Stomach smooth muscle (tissue), 2 donors: Measurements from ENCODE around the gene RGR.

Experiments
- H3K27ac ChIP-seq: one replicate; pipeline ENCODE4 v1.7.0; 2013; ENCODE audit warnings: mild to moderate bottlenecking, low read length, inconsistent platforms
- H3K27me3 ChIP-seq, 2 donors: one replicate each; pipeline ENCODE4 v1.7.0; 2013; ENCODE audit warnings: low read length in 2 of 2; ENCODE audit not compliant: insufficient read depth in 2 of 2, control insufficient read depth in 1 of 2
- H3K36me3 ChIP-seq, 2 donors: one replicate each; pipeline ENCODE4 v1.7.0; 2013; ENCODE audit warnings: low read length in 2 of 2; ENCODE audit not compliant: control insufficient read depth in 2 of 2, insufficient read depth in 2 of 2
- H3K4me1 ChIP-seq: one replicate; pipeline ENCODE4 v1.7.0; 2013; ENCODE audit warnings: low read length; ENCODE audit not compliant: control insufficient read depth, insufficient read depth
- H3K4me3 ChIP-seq, 2 donors: one replicate each; pipeline ENCODE4 v1.7.0; 2013; ENCODE audit warnings: low read length in 2 of 2
- H3K9ac ChIP-seq, 2 donors: one replicate each; pipeline ENCODE4 v1.7.0; 2013; ENCODE audit warnings: low read length in 2 of 2, mild to moderate bottlenecking in 1 of 2
- H3K9me3 ChIP-seq, 2 donors: one replicate each; pipeline ENCODE4 v1.7.0; 2013; ENCODE audit warnings: low read length in 2 of 2; ENCODE audit not compliant: control insufficient read depth in 2 of 2
- donor health status: healthy.
- donor health status: Pancreatic carcinoma.

RGR gene

GRCh38 chr10:84204610-84205009 lies 40.2 kb upstream of the RGR start:
- no peak overlapping the region for H3K9ac ChIP-seq
- no peaks in the 10 kb centered on the region for H3K9me3 ChIP-seq
- no peaks in the 10 kb centered on the region for H3K4me1 ChIP-seq
- no peaks in the 10 kb centered on the region for H3K36me3 ChIP-seq
- no peak overlapping the region for H3K4me3 ChIP-seq
- peaks cover 3 to 12% of the 10 kb centered on the region in 2 donors for H3K27me3 ChIP-seq
- H3K27ac ChIP-seq = no peak overlapping the region

- Histone ChIP-seq H3K27ac (no peak overlapping the region), H3K9me3 (no peaks in the 10 kb centered on the region), H3K4me1 (no peaks in the 10 kb centered on the region), H3K36me3 (no peaks in the 10 kb centered on the region), H3K27me3 (peaks cover 3 to 12% of the 10 kb centered on the region in 2 donors), H3K4me3 (no peak overlapping the region), H3K9ac (no peak overlapping the region)
Measured at GRCh38 chr10:84205049-84205852, 39.6 kb upstream of the RGR start.

GRCh38 chr10:84205853-84206525 lies 38.9 kb upstream of the RGR start:
- H3K4me3 ChIP-seq = no peak overlapping the region
- H3K9me3 ChIP-seq = no peaks in the 10 kb centered on the region
- H3K9ac ChIP-seq = no peak overlapping the region
- no peaks in the 10 kb centered on the region for H3K36me3 ChIP-seq
- no peak overlapping the region for H3K27ac ChIP-seq
- no peaks in the 10 kb centered on the region for H3K4me1 ChIP-seq
- H3K27me3 ChIP-seq = peaks cover 3 to 12% of the 10 kb centered on the region in 2 donors

GRCh38 chr10:84208023-84208422 lies 36.8 kb upstream of the RGR start:
- Histone ChIP-seq H3K36me3 (no peaks in the 10 kb centered on the region), H3K4me1 (no peaks in the 10 kb centered on the region), H3K9ac (no peak overlapping the region), H3K4me3 (no peak overlapping the region), H3K9me3 (no peaks in the 10 kb centered on the region), H3K27me3 (peaks cover 3 to 11% of the 10 kb centered on the region in 2 donors), H3K27ac (no peak overlapping the region)

- no peaks in the 10 kb centered on the region for H3K9me3 ChIP-seq
- H3K4me3 ChIP-seq = no peak overlapping the region
- H3K27me3 ChIP-seq = peaks cover 3 to 14% of the 10 kb centered on the region in 2 donors
- H3K9ac ChIP-seq = no peak overlapping the region
- H3K36me3 ChIP-seq = no peaks in the 10 kb centered on the region
- no peak overlapping the region for H3K27ac ChIP-seq
- H3K4me1 ChIP-seq = no peaks in the 10 kb centered on the region
Measured at GRCh38 chr10:84211566-84211965, 33.3 kb upstream of the RGR start.

GRCh38 chr10:84212014-84212413 lies 32.8 kb upstream of the RGR start:
- Histone ChIP-seq H3K27ac (no peak overlapping the region), H3K36me3 (no peaks in the 10 kb centered on the region), H3K27me3 (peaks cover 0 to 11% of the 10 kb centered on the region in 2 donors), H3K9me3 (no peaks in the 10 kb centered on the region), H3K4me1 (no peaks in the 10 kb centered on the region), H3K9ac (no peak overlapping the region), H3K4me3 (no peak overlapping the region)

GRCh38 chr10:84213076-84213475 lies 31.8 kb upstream of the RGR start:
- no peaks in the 10 kb centered on the region for H3K4me1 ChIP-seq
- H3K9me3 ChIP-seq = no peaks in the 10 kb centered on the region
- no peak overlapping the region for H3K4me3 ChIP-seq
- H3K27me3 ChIP-seq = peaks cover 0 to 9% of the 10 kb centered on the region in 2 donors
- no peak overlapping the region for H3K9ac ChIP-seq
- no peak overlapping the region for H3K27ac ChIP-seq
- no peaks in the 10 kb centered on the region for H3K36me3 ChIP-seq

- Histone ChIP-seq H3K4me3 (no peak overlapping the region), H3K9ac (no peak overlapping the region), H3K27ac (no peak overlapping the region), H3K36me3 (no peaks in the 10 kb centered on the region), H3K27me3 (peaks cover 0 to 7% of the 10 kb centered on the region in 2 donors), H3K4me1 (no peaks in the 10 kb centered on the region), H3K9me3 (no peaks in the 10 kb centered on the region)
Measured at GRCh38 chr10:84214046-84214572, 30.7 kb upstream of the RGR start.

- Histone ChIP-seq H3K9ac (no peak overlapping the region), H3K27me3 (peaks cover 0 to 7% of the 10 kb centered on the region in 2 donors), H3K36me3 (no peaks in the 10 kb centered on the region)
Measured at GRCh38 chr10:84214612-84215235, 30.1 kb upstream of the RGR start.

GRCh38 chr10:84216834-84217233 lies 28.0 kb upstream of the RGR start:
- no peak overlapping the region for H3K9ac ChIP-seq
- H3K27ac ChIP-seq = no peak overlapping the region
- no peaks in the 10 kb centered on the region for H3K36me3 ChIP-seq
- H3K4me1 ChIP-seq = no peaks in the 10 kb centered on the region
- no peak overlapping the region for H3K4me3 ChIP-seq
- no peaks in the 10 kb centered on the region for H3K9me3 ChIP-seq
- peaks cover 0 to 7% of the 10 kb centered on the region in 2 donors for H3K27me3 ChIP-seq

More at GRCh38 chr10:84214612-84215235, 30.1 kb upstream of the RGR start:
- Histone ChIP-seq H3K4me1 (no peaks in the 10 kb centered on the region), H3K27ac (no peak overlapping the region), H3K9me3 (no peaks in the 10 kb centered on the region), H3K4me3 (no peak overlapping the region)
